Sigmoid colon (tissue), 4 donors: ENCODE results near the gene CERS1.

Experiments used
- POLR2A ChIP-seq, 2 donors: fragments of 450-650 bp; IDR thresholded peaks; one replicate each; pipeline ENCODE4 v1.6.1; 2016; ENCODE audit warnings: antibody characterized with exemption in 2 of 2, mild to moderate bottlenecking in 2 of 2, moderate library complexity in 2 of 2
- POLR2AphosphoS5 ChIP-seq, 4 donors: sonication (generic); formaldehyde crosslinking; IDR thresholded peaks; one replicate each; pipeline ENCODE4 v1.6.1; 2017; ENCODE audit warnings: antibody characterized with exemption in 4 of 4
- TF ChIP-seq, protein P1 (sequence below), 4 experiments: fragments of 450-650 bp in 3 of 4; fragments of 200-600 bp in 1 of 4; IDR thresholded peaks; one replicate each; pipeline ENCODE4 v1.5.1; 2016 to 2019; ENCODE audit warnings: antibody characterized with exemption in 4 of 4, mild to moderate bottlenecking in 3 of 4, moderate library complexity in 2 of 4

DNA sequence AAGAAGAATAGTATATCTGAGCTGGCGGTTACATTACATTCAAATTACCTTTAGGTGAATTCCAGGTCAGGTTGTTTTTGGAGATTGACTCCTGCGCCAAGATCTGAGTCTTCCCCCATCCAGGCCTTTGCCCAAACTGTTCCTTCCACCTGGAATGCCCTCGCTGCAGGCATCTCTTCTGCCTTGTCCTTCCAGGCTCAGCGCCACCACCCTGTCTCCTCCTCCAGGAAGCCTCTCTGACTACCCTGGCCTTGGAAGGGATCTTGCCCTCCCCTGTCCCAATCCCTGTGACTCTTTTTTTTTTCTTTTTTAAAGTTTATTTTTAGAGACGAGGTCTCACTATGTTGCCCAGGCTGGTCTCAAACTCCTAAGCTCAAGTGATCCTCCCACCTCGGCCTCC lies 46.7 kb upstream of the CERS1 start:
- TF ChIP-seq, protein P1, sequence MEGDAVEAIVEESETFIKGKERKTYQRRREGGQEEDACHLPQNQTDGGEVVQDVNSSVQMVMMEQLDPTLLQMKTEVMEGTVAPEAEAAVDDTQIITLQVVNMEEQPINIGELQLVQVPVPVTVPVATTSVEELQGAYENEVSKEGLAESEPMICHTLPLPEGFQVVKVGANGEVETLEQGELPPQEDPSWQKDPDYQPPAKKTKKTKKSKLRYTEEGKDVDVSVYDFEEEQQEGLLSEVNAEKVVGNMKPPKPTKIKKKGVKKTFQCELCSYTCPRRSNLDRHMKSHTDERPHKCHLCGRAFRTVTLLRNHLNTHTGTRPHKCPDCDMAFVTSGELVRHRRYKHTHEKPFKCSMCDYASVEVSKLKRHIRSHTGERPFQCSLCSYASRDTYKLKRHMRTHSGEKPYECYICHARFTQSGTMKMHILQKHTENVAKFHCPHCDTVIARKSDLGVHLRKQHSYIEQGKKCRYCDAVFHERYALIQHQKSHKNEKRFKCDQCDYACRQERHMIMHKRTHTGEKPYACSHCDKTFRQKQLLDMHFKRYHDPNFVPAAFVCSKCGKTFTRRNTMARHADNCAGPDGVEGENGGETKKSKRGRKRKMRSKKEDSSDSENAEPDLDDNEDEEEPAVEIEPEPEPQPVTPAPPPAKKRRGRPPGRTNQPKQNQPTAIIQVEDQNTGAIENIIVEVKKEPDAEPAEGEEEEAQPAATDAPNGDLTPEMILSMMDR (IDR thresholded peaks at IDR 0.05) = no peak
- no peak for TF ChIP-seq POLR2A (IDR thresholded peaks at IDR 0.05)
- no peak for TF ChIP-seq POLR2AphosphoS5 (IDR thresholded peaks at IDR 0.05)
